KOPT-K1 (cell line): ENCODE measurements around the gene ASCC3.
"Not testable (repeated sequence)": the region's sequence is repeated elsewhere in the genome, so short reads cannot be mapped to it uniquely, and the experiment has no call there.

Source experiments
- H3K27ac ChIP-seq: fragments of 200-600 bp; sonication (generic); 2 replicates; pipeline ENCODE4 v1.5.1; 2016; ENCODE audit warnings: antibody characterized with exemption, mild to moderate bottlenecking, low read depth, low read length; ENCODE audit not compliant: poor library complexity, severe bottlenecking
- H3K36me3 ChIP-seq: fragments of 200-600 bp; sonication (generic); 2 replicates; pipeline ENCODE4 v1.5.1; 2017; ENCODE audit warnings: antibody characterized with exemption, mild to moderate bottlenecking, low read length, moderate library complexity; ENCODE audit not compliant: insufficient read depth
- H3K9me3 ChIP-seq: fragments of 200-600 bp; sonication (generic); 2 replicates; pipeline ENCODE4 v1.5.1; 2017; ENCODE audit warnings: antibody characterized with exemption, low read length, mild to moderate bottlenecking; ENCODE audit not compliant: insufficient read depth, poor library complexity, severe bottlenecking

ASCC3 gene

DNA sequence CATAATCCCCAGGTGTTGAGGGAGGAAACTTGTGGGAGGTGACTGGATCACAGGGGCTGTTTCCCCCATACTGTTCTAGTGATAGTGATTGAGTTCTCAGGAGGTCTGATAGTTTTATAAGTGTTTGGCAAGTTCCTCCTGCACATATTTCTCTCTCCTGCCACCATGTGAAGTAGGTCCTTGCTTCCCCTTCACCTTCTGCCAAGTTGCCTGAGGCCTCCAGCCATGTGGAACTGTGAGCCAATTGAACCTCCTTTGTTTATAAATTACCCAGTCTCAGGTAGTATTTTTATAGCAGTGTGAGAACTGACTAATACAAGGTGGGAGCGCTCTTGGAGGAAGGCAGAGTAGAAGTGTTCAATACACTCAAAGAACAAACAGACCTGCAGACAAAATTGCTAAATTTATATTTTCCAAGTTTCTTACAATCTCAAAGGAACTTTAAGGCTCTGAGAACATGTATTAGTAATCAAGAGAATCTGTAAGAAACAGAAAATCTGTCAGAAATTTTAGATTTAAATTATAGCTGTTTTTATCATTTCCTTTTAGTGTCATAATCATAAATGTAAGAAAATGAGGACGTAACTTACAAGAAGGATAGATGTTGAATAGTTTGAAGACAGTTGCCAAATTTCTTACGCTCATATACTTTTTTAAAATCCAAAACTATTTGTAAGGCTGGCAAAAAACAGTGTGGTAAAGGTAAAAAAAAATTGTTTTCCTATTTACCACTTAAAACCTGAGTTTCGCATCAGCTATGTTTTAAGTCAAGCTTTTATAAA lies 77.7 kb downstream of the ASCC3 start:
- no peak overlapping the region for H3K27ac ChIP-seq
- no peaks in the 10 kb centered on the region for H3K9me3 ChIP-seq
- peaks cover 54% of the 10 kb centered on the region for H3K36me3 ChIP-seq

DNA sequence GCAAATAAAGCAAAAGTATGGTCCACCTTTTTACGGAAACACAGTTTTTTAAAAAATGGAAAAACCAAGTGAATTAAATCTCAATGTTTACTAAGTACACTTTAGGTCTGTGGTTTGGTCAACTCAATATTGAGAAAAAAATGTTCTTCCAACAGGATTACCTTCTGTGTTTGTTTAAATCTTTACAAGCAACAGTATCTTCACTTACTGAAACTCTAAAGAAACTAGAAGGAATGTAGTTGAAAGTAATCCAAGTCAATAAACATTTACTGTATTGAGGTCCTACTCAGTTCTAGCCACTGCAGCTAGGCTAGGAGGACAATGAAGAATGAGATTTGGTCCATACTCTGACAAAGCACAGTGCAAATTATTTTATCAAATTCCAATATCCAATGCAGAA lies 80.1 kb downstream of the ASCC3 start:
- H3K9me3 ChIP-seq = no peaks in the 10 kb centered on the region
- H3K36me3 ChIP-seq = peaks cover 72% of the 10 kb centered on the region
- no peak overlapping the region for H3K27ac ChIP-seq

DNA sequence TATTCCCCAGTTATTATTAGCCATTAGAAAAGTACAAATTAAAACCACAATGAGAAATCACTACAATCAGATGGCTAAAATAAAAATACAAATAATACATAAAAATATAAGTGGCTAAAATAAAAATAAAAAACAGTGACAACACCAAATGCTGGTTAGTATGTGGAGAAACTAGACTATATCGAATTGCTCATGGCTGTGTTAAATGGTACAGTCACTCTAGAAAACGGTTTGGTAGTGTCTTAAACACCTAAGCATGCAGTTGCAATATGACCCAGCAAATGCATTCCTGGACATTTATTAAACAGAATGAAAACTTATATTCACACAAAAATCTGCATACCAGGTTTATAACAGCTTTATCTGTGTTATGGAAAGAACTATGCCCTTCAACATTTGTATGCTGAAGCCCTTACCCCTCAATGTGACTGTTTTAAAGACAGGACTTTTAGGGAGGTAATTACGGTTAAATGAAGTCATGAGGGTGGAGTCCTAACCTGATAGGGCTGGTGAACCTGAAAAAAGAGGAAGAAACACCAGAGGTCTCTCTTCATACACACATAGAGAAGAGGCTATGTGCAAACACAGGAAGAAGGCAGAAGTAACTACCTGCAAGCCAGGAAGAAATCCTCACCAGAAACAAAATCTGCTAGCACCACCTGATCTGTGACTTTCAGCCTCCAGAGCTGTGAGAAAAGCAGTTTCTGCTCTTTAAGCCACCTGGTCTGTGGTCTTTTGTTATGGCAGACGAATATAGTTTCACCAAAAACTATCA lies 84.9 kb downstream of the ASCC3 start:
- Histone ChIP-seq H3K9me3 (no peaks in the 10 kb centered on the region), H3K36me3 (peaks cover 60% of the 10 kb centered on the region), H3K27ac (no peak overlapping the region)

DNA sequence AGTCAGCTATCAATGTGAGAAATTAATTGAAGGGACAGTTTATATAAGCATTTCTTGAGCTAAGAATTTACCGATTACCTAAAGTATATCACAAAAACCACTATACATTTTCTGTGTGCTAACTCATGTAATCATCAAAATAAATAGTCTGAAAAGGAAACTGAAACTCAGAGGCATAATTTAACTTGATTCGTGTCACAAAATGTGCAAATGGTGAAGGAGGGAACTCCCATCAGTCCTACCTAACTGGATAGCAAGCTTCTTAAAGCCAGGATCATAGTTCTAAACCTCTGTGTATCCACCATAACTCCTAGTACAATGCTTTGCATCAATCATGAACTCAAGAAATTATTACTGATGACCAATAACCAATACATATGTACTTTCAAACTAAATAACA lies 91.0 kb downstream of the ASCC3 start:
- H3K36me3 ChIP-seq = peaks cover 45% of the 10 kb centered on the region; the same call in 1 of the 2 replicates
- H3K9me3 ChIP-seq = no peaks in the 10 kb centered on the region
- no peak overlapping the region for H3K27ac ChIP-seq

DNA sequence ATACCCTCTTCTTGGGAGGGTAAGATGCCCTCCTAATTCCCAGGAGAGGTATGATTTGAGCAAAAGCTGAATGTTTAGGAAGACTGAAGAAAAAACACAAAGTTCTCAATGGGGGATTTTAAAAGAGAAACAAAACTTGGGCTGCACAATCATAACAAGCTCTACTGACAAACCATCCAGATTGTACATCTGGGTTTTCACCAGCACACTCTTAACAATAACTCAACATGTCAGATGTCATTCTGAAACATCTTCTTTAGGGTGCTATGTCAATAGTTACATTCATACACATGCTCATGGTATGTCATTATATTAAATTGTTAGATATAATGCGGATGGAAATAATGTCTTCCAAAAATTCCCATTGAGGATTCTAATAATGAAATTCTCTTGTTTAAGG lies 95.1 kb downstream of the ASCC3 start:
- H3K27ac ChIP-seq = no peak overlapping the region
- peaks cover 30% of the 10 kb centered on the region; the same call in 1 of the 2 replicates for H3K36me3 ChIP-seq
- no peaks in the 10 kb centered on the region for H3K9me3 ChIP-seq

DNA sequence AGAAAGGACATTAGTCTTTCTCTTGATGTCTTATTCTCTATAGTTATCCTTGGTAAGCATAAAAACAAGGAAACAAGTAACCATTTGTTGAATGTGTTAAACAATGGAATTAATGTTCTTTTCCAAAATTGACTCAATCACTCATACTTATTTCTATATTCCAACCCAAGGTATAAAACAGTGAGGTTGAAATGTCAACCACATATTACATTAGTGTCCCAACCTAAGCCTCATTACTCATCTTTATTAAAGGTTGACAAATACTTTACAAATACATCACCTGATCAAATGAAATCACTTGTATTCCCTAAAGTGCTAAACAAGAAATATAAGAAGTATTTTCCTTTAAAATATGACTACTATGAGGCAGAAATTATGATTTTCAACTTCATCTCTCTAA lies 100.5 kb downstream of the ASCC3 start:
- Histone ChIP-seq H3K27ac (no peak overlapping the region), H3K9me3 (no peaks in the 10 kb centered on the region), H3K36me3 (0 out of 2 replicates have a peak, but pooled peaks cover 2% of the 10 kb centered on the region)

DNA sequence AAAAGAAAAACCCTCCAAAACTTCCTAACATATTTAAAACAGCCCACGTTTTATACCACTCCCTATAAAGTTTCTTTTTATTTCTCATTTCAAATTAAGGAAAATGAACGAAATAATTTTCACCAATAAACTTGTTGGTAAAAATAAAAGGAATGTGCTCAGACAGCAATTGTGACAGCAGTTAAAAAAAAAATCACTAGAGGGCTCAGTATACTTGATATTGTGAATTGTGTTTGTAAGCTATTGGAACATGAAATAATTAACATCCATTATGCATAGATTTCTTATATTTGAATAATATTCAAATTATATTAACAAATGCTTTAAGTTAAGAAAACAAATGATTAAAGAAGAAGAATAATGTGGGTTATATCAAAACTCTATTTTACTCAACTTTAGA lies 105.5 kb downstream of the ASCC3 start:
- H3K9me3 ChIP-seq = no peaks in the 10 kb centered on the region
- no peaks in the 10 kb centered on the region for H3K36me3 ChIP-seq
- no peak overlapping the region for H3K27ac ChIP-seq

DNA sequence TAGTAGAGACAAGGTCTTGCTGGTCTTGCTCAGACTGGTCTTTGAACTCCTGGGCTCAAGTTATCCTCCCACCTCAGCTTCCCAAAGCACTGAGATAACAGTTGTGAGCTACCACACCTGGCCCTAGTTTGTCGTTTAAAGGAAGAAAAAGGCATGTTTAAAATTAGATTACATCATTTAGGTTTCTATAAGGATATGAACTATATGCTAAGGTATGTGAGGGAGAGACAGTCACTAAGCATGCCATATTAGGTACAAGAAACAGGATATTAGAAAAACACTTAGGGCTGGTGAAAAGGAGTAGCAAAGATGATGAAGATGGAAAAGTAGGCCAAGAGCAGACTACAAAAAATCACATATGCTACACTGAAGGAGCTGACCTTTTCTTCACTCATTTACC lies 106.4 kb downstream of the ASCC3 start:
- Histone ChIP-seq H3K9me3 (no peaks in the 10 kb centered on the region), H3K27ac (no peak overlapping the region)

DNA sequence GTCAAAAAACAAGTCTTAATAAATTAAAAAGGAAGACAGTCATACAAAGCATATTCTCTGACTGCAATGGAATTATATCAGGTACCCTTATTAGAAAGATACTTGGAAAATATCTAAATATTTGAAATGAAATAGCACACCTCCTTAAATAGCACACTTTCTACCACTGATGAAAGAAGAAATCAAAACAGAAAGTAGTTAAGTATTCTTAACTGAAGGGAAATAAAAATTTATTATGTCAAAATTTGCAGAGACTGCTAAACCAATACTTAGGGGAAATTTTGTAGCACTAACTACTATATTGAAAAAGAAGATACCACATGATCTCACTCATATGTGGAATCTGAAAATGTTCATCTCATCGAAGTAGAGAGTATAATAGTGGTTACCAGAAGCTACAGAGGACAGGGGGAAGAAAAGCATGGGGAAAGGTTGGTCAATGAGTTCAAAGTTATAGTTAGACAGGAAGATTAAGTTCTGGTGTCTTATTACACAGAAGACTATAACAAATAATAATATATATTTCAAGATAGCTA lies 112.2 kb downstream of the ASCC3 start:
- Histone ChIP-seq H3K36me3 (peaks cover 36% of the 10 kb centered on the region), H3K9me3 (peaks cover 17% of the 10 kb centered on the region), H3K27ac (no peak overlapping the region)

More for the DNA sequence above, 106.4 kb downstream of the ASCC3 start:
- H3K36me3 ChIP-seq = no peaks in the 10 kb centered on the region

DNA sequence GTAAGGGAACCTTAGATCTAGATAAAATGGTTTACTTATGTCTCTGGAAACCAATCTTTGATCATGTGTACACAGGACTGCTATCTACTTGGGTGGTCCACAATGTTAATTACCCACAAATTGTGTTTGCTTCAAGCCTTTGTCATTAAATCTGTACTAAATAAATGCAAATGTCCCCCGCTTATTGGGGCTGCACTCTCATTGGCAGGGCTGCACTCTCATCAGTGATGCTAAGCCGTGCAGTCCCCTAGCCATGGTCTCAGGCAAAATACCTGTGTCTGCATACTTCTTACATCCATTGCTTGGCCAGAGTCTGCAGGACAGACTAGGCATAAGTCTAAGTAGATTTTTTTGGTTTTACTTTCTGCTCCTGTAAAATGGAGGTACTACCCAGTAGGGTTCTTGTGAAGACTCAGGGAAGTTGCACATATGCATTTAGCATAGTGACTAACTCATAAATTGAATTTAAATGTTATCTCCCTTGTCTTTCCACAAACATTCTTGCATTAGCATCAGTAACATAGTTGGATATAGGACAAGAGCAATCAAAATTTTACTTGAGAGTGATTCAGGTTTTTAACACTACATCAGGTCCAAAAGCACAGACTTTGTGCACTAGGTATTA lies 117.4 kb downstream of the ASCC3 start:
- H3K36me3 ChIP-seq = peaks cover 82% of the 10 kb centered on the region
- H3K9me3 ChIP-seq = peaks cover 36% of the 10 kb centered on the region
- H3K27ac ChIP-seq = no peak overlapping the region

DNA sequence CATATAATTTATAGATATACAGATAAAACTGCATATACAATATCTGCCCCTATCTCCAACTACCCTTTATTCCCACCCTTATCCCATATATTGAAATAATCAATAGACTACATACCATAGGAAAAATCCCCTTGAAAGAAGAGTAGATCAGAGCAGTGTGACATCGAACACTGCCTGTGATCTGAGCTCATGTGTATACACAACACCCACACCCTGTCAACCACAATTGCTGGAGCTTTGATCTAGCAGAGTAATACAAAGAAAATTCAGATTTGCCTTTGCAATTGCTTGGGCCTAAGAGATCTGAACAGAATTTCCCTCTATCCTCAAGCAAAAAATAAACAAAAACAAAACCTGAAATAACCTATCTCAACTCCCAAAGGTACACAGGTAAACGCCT lies 119.3 kb downstream of the ASCC3 start:
- Histone ChIP-seq H3K36me3 (peaks cover 87% of the 10 kb centered on the region), H3K27ac (no peak overlapping the region), H3K9me3 (peaks cover 36% of the 10 kb centered on the region)

DNA sequence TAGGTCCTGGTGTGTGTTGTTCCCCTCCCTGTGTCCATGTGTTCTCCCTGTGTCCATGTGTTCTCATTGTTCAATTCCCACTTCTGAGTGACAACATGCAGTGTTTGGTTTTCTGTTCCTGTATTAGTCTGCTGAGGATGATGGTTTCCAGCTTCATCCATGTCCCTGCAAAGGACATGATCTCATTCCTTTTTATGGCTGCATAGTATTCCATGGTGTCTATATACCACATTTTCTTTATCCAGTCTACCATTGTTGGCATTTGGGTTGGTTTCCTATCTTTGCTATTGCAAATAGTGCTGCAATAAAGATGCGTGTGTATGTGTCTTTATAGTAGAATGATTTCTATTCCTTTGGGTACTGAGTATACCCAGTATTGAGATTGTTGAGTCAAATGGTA lies 122.7 kb downstream of the ASCC3 start:
- H3K27ac ChIP-seq = not testable (repeated sequence)
- H3K9me3 ChIP-seq = peaks cover 25% of the 10 kb centered on the region
- H3K36me3 ChIP-seq = peaks cover 64% of the 10 kb centered on the region

DNA sequence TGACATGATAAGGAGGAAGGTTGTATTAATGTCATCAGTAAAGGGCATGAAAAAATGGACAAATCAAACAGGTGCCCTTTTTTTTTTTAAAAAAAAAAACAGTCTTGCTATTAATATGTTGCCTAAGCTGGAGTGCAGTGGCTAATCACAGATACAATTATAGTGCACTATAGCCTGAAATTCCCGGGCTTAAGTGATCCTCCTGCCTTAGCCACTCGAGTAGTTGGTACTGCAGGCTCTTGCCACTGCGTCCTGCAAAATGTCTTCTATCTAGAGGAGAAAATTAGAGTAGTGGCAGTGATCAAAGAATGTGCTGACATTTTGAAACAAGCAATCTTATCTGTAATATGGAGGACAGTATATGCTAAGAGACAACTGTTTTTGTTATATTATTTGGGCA lies 127.7 kb downstream of the ASCC3 start:
- Histone ChIP-seq H3K27ac (no peak overlapping the region), H3K9me3 (peaks cover 11% of the 10 kb centered on the region), H3K36me3 (peaks cover 26% of the 10 kb centered on the region)

DNA sequence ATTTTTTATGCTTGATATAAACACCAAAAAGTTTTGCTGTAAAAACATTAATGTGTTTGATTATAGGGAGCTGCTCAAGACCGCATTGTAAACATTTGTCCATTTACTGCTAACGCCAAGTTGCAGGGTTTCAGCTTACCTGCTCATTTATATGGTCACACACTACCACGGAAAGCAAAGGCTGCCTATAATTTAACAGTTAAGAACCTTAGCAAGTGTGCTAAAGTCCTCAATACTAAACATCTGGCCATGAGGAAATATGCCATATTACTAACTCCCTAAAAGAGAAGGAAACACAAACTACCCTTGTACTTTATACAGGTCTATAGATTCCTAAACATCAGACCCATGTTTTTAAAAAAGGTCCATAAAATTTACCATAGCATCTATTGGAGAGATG lies 129.5 kb downstream of the ASCC3 start:
- Histone ChIP-seq H3K27ac (no peak overlapping the region), H3K36me3 (peaks cover 18% of the 10 kb centered on the region), H3K9me3 (peaks cover 11% of the 10 kb centered on the region)

DNA sequence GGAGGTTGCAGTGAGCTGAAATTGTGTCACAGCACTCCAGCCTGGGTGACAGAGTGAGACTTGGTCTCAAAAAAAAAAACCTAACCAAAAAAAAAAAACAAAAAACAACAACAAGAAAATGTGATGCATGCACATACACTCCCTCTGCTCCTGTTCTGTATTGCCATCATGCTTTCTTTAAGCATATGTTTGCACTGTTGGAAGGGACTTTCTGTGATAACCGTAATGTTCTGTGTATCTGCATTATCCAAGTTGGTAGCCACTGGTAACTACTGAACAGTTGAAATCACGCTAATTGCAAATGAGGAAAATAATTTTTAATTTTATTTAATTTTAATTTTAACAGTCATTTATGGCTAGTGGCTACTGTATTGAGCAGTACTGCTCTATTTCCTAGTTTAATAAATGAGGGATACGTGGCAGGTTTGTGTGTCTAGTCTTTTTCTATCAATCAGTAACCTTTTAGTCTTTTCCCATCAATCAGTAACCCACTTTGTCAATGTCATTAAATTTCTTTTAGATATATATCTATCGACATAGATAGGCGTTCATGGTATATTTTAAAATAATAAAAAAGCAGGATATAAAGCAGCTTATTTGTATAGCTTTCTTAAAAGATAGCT lies 135.6 kb downstream of the ASCC3 start:
- peaks cover 30% of the 10 kb centered on the region for H3K9me3 ChIP-seq
- peaks cover 27% of the 10 kb centered on the region for H3K36me3 ChIP-seq
- no peak overlapping the region for H3K27ac ChIP-seq
